Lower leg skin (tissue), 3 donors: ENCODE measurements around the gene SLC38A1.

ENCODE experiments used
- POLR2A ChIP-seq, 2 donors: fragments of 450-650 bp; IDR thresholded peaks; one replicate each; pipeline ENCODE4 v1.6.1; 2016 to 2017; ENCODE audit warnings: antibody characterized with exemption in 2 of 2, mild to moderate bottlenecking in 1 of 2, moderate library complexity in 1 of 2
- TF ChIP-seq, protein P1 (sequence below), 3 donors: fragments of 450-650 bp; IDR thresholded peaks; one replicate each; pipeline ENCODE4 v1.5.1; 2016; ENCODE audit warnings: antibody characterized with exemption in 3 of 3, mild to moderate bottlenecking in 3 of 3, moderate library complexity in 2 of 3

DNA sequence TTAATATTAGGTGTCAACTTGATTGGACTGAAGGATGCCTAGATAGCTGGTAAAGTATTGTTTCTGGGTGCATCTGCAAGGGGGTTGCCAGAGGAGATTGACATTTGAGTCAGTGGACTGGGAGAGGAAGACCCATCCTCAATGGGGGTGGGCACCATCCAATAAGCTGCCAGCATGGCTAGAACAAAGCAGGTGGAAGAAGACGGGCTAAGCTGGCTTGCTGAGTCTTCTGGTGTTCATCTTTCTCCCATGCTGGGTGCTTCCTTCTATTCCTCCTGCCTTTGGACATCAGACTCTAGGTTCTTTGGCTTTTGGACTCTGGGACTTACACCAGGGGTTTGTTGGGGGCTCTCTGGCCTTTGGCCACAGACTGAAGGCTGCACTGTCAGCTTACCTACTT lies 87.4 kb downstream of the SLC38A1 start:
- TF ChIP-seq, protein P1, sequence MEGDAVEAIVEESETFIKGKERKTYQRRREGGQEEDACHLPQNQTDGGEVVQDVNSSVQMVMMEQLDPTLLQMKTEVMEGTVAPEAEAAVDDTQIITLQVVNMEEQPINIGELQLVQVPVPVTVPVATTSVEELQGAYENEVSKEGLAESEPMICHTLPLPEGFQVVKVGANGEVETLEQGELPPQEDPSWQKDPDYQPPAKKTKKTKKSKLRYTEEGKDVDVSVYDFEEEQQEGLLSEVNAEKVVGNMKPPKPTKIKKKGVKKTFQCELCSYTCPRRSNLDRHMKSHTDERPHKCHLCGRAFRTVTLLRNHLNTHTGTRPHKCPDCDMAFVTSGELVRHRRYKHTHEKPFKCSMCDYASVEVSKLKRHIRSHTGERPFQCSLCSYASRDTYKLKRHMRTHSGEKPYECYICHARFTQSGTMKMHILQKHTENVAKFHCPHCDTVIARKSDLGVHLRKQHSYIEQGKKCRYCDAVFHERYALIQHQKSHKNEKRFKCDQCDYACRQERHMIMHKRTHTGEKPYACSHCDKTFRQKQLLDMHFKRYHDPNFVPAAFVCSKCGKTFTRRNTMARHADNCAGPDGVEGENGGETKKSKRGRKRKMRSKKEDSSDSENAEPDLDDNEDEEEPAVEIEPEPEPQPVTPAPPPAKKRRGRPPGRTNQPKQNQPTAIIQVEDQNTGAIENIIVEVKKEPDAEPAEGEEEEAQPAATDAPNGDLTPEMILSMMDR (IDR thresholded peaks at IDR 0.05): no peak
- TF ChIP-seq POLR2A (IDR thresholded peaks at IDR 0.05): no peak
